IMR-90 (cell line): ENCODE data around the gene PLEKHD1. TPM values are rescaled to one million over a fixed set of nuclear protein-coding genes. Genes with fewer than 3 reads are reported as not detected.

ENCODE experiments used
- ATAC-seq: fragments of 200-7000 bp; cut with Tn5 transposase; 2 replicates; pipeline ENCODE4 v1.9.1; 2020; ENCODE audit warnings: low read depth, mild to moderate bottlenecking, moderate library complexity
- BruUV-seq: library from RNA; stranded (reverse); fragments of 400-500 nt; replicated peaks from 2 replicates; lab custom pipeline; 2021; lab: Mats Ljungman, UMichigan
- CTCF ChIA-PET: fragments of 300-600 bp; formaldehyde crosslinking; extraction: SDS; loops from one replicate; lab custom pipeline; 2021; ENCODE audit warnings: antibody characterized with exemption; lab: Yijun Ruan, JAX
- POLR2A ChIA-PET: fragments of 300-600 bp; sonication (Branson Sonifier 250); formaldehyde crosslinking; loops from one replicate; lab custom pipeline; 2022; ENCODE audit warnings: antibody characterized with exemption; ENCODE audit not compliant: unreplicated experiment; lab: Charles Lee
- DNase-seq: peaks from one replicate; pipeline ENCODE4 v3.0.0; 2013
- H2AFZ ChIP-seq: replicated peaks from 2 replicates; pipeline ENCODE3; 2013; ENCODE audit warnings: low read length, mild to moderate bottlenecking; ENCODE audit not compliant: poor library complexity
- H2AK5ac ChIP-seq: 2 replicates; pipeline ENCODE4 v1.6.1; 2013; ENCODE audit warnings: low read depth, low read length, inconsistent platforms
- H2AK9ac ChIP-seq: replicated peaks from 2 replicates; pipeline ENCODE3; 2013; ENCODE audit warnings: mild to moderate bottlenecking, low read depth, low read length, moderate library complexity; ENCODE audit not compliant: poor library complexity
- H2BK120ac ChIP-seq: 2 replicates; pipeline ENCODE4 v1.6.1; 2013; ENCODE audit warnings: low read depth, low read length, inconsistent platforms
- H2BK15ac ChIP-seq: 3 replicates; pipeline ENCODE4 v1.6.1; 2013; ENCODE audit warnings: low read depth, low read length, inconsistent platforms
- H2BK20ac ChIP-seq: 2 replicates; pipeline ENCODE4 v1.6.1; 2013; ENCODE audit warnings: low read depth, mild to moderate bottlenecking, inconsistent platforms, low read length, moderate library complexity
- H2BK5ac ChIP-seq: 2 replicates; pipeline ENCODE4 v1.6.1; 2013; ENCODE audit warnings: mild to moderate bottlenecking, low read depth, low read length, inconsistent platforms; ENCODE audit not compliant: poor library complexity, severe bottlenecking
- H3K14ac ChIP-seq: replicated peaks from 2 replicates; pipeline ENCODE4 v1.6.1; 2013; ENCODE audit warnings: low read depth, low read length, inconsistent platforms
- H3K18ac ChIP-seq: 2 replicates; pipeline ENCODE4 v1.6.1; 2013; ENCODE audit warnings: low read depth, low read length, control low read depth
- H3K23ac ChIP-seq: 2 replicates; pipeline ENCODE4 v1.6.1; 2013; ENCODE audit warnings: low read depth, low read length, inconsistent platforms
- H3K27ac ChIP-seq: 2 replicates; pipeline ENCODE4 v1.5.1; 2013; ENCODE audit warnings: mild to moderate bottlenecking, control low read depth, low read length; ENCODE audit not compliant: insufficient read depth
- H3K27me3 ChIP-seq: 2 replicates; pipeline ENCODE4 v1.6.1; 2013; ENCODE audit warnings: low read length; ENCODE audit not compliant: control insufficient read depth, insufficient read depth
- H3K36me3 ChIP-seq: 2 replicates; pipeline ENCODE4 v1.6.1; 2013; ENCODE audit warnings: low read length, mixed read lengths; ENCODE audit not compliant: control insufficient read depth, insufficient read depth
- H3K4ac ChIP-seq: 2 replicates; pipeline ENCODE4 v1.6.1; 2013; ENCODE audit warnings: low read depth, low read length, inconsistent platforms
- H3K4me1 ChIP-seq: 2 replicates; pipeline ENCODE4 v1.6.1; 2013; ENCODE audit warnings: low read length, mixed read lengths; ENCODE audit not compliant: control insufficient read depth, insufficient read depth
- H3K4me2 ChIP-seq: 2 replicates; pipeline ENCODE4 v1.6.1; 2013; ENCODE audit warnings: low read depth, mild to moderate bottlenecking, control low read depth, low read length, moderate library complexity
- H3K4me3 ChIP-seq: 2 replicates; pipeline ENCODE4 v1.5.1; 2013; ENCODE audit warnings: low read depth, mild to moderate bottlenecking, control low read depth, low read length, moderate library complexity; ENCODE audit not compliant: insufficient read depth
- H3K56ac ChIP-seq: 2 replicates; pipeline ENCODE4 v1.6.1; 2013; ENCODE audit warnings: low read length, inconsistent platforms; ENCODE audit not compliant: insufficient read depth; ENCODE audit errors: extremely low read depth
- H3K79me1 ChIP-seq, 2 experiments: 2 replicates each; pipeline ENCODE4 v1.6.1; 2013; ENCODE audit warnings: low read length in 2 of 2, inconsistent platforms in 1 of 2, low read depth in 1 of 2
- H3K9ac ChIP-seq: 2 replicates; pipeline ENCODE4 v1.6.1; 2013; ENCODE audit warnings: low read depth, low read length, control low read depth
- H3K9me1 ChIP-seq: 2 replicates; pipeline ENCODE4 v1.6.1; 2013; ENCODE audit warnings: low read length, inconsistent platforms; ENCODE audit not compliant: insufficient read depth
- H3K9me3 ChIP-seq: 2 replicates; pipeline ENCODE4 v1.6.1; 2013; ENCODE audit warnings: low read length; ENCODE audit not compliant: control insufficient read depth, insufficient read depth
- H4K20me1 ChIP-seq: 2 replicates; pipeline ENCODE4 v1.6.1; 2013; ENCODE audit warnings: low read length, inconsistent platforms; ENCODE audit not compliant: insufficient read depth
- H4K5ac ChIP-seq: 2 replicates; pipeline ENCODE4 v1.6.1; 2013; ENCODE audit warnings: mild to moderate bottlenecking, low read depth, low read length, control low read depth
- H4K8ac ChIP-seq, 2 experiments: 2 replicates each; pipeline ENCODE4 v1.6.1; 2013; ENCODE audit warnings: low read depth in 2 of 2, low read length in 2 of 2, control low read depth in 1 of 2, inconsistent platforms in 1 of 2
- H4K91ac ChIP-seq: 2 replicates; pipeline ENCODE4 v1.6.1; 2013; ENCODE audit warnings: low read depth, low read length, inconsistent platforms; ENCODE audit not compliant: insufficient read depth
- BHLHE40 ChIP-seq: fragments of 150-350 bp; IDR thresholded peaks from 2 replicates; pipeline ENCODE4 v1.6.1; 2016; ENCODE audit warnings: mild to moderate bottlenecking, low read depth, low read length
- CEBPB ChIP-seq: IDR thresholded peaks from 2 replicates; pipeline ENCODE4 v1.6.1; 2012; ENCODE audit warnings: low read depth, low read length, improper control_type of control experiment
- CHD1 ChIP-seq: IDR thresholded peaks from 2 replicates; pipeline ENCODE4 v1.6.1; 2012; ENCODE audit warnings: low read depth, low read length, improper control_type of control experiment
- CTCF ChIP-seq: conservative IDR thresholded peaks from 2 replicates; pipeline ENCODE4 v1.5.1; 2012; ENCODE audit warnings: mild to moderate bottlenecking, low read depth, low read length, improper control_type of control experiment
- FOS ChIP-seq: fragments of 150-350 bp; IDR thresholded peaks from 2 replicates; pipeline ENCODE4 v1.6.1; 2016; ENCODE audit warnings: low read depth, low read length
- MAFK ChIP-seq: IDR thresholded peaks from 2 replicates; pipeline ENCODE4 v1.6.1; 2012; ENCODE audit warnings: low read depth, low read length, improper control_type of control experiment
- MAZ ChIP-seq: IDR thresholded peaks from 2 replicates; pipeline ENCODE4 v1.6.1; 2012; ENCODE audit warnings: low read depth, mild to moderate bottlenecking, low read length, improper control_type of control experiment, moderate library complexity, borderline replicate concordance
- MXI1 ChIP-seq: IDR thresholded peaks from 2 replicates; pipeline ENCODE4 v1.6.1; 2012; ENCODE audit warnings: low read depth, mild to moderate bottlenecking, low read length, moderate library complexity, borderline replicate concordance
- NFE2L2 ChIP-seq: fragments of 150-350 bp; IDR thresholded peaks from 2 replicates; pipeline ENCODE4 v1.6.1; 2016; ENCODE audit warnings: low read depth, mild to moderate bottlenecking, low read length
- POLR2A ChIP-seq: IDR thresholded peaks from 2 replicates; pipeline ENCODE4 v1.6.1; 2012; ENCODE audit warnings: mild to moderate bottlenecking, low read depth, low read length
- RAD21 ChIP-seq: IDR thresholded peaks from 2 replicates; pipeline ENCODE4 v1.6.1; 2012; ENCODE audit warnings: low read length, improper control_type of control experiment
- RCOR1 ChIP-seq: IDR thresholded peaks from 2 replicates; pipeline ENCODE4 v1.6.1; 2012; ENCODE audit warnings: mild to moderate bottlenecking, low read length, improper control_type of control experiment; ENCODE audit not compliant: insufficient replicate concordance
- SMC3 ChIP-seq: fragments of 150-350 bp; IDR thresholded peaks from 2 replicates; pipeline ENCODE4 v1.6.1; 2016; ENCODE audit warnings: low read depth, mild to moderate bottlenecking, antibody characterized with exemption, low read length, moderate library complexity
- WGBS, 2 experiments: methylation state at CpG; one replicate each; pipeline versions ENCODE4 v1.1.5 to v1.1.7; 2013; ENCODE audit warnings: missing lambda C conversion rate in 2 of 2; ENCODE audit not compliant: insufficient read length in 1 of 2; ENCODE audit errors: extremely low coverage in 2 of 2; 5-methylcytosine and 5-hydroxymethylcytosine counted together
- dilution Hi-C: fragments of 300-500 bp; cut with HindIII; formaldehyde crosslinking; loops from one replicate; pipeline ENCODE4 v1.14.3; 2018; ENCODE audit warnings: low sequenced_read_pairs; ENCODE audit not compliant: unreplicated experiment
- in situ Hi-C: fragments of 300-500 bp; cut with MboI; formaldehyde crosslinking; loops from 3 replicates; pipeline ENCODE4 v1.14.3; 2019; ENCODE audit warnings: low sequenced_read_pairs, inconsistent platforms, mixed read lengths
- intact Hi-C: fragments of 100-400 bp; cut with micrococcal nuclease; formaldehyde crosslinking; loops from 2 replicates; pipeline ENCODE4 v1.10.0; 2022
- polyA plus RNA-seq, 3 experiments: library from polyadenylated mRNA; depleted of rRNA; stranded (reverse); fragments of >200 nt; gene quantifications; 2 replicates each; pipeline ENCODE4 v1.2.3, GENCODE V29; 2012; ENCODE audit warnings: low replicate concordance in 1 of 3
- total RNA-seq: library from RNA; depleted of rRNA; stranded (reverse); fragments of >200 nt; gene quantifications from 2 replicates; pipeline ENCODE4 v1.2.3, GENCODE V29; 2012
- TF ChIP-seq, protein P1 (sequence below): fragments of 150-350 bp; IDR thresholded peaks from 2 replicates; pipeline ENCODE4 v1.6.1; 2016; ENCODE audit warnings: low read depth, mild to moderate bottlenecking, low read length, moderate library complexity, borderline replicate concordance
- TF ChIP-seq, protein P2 (sequence below): fragments of 150-350 bp; IDR thresholded peaks from 2 replicates; pipeline ENCODE4 v1.6.1; 2017; ENCODE audit warnings: mild to moderate bottlenecking, antibody characterized with exemption, low read length, low read depth

PLEKHD1 gene
- total and polyA plus RNA-seq, 2 of the 4 experiments (the other 2 are of a cell fraction) = under 0.01 TPM; not detected in 1

DNA sequence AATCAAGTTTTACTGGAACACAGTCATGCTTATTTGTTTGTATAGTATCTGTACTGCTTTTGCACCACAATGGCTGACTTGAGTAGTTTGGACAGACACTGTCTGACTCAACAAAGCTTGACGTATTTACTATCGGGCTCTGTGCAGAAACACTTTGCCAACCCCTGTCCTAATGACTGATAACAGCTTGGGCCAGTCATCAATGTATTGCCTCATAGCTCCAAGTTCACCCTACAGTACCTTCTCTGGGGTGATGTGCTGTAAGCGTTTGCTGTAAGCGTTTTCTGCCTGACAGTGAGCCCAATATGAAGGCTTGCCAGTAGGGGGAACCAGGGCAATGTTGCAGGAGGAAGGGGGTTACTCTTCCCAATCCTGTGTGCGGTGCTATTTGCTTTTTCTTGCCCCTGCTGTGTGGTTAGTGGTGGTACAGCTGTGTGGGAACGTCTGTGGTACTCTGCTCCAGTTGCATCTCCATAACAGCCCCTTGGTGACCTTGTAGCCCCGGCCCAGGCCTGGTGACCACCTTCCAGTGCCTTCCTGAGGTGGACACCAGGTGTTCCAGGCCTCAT is 95.6 kb downstream of the PLEKHD1 start:
- Histone ChIP-seq H4K8ac (no peak overlapping the region), H2AK9ac (peak overlapping the region; percentile 45), H3K9me3 (no peaks in the 10 kb centered on the region), H3K56ac (no peak overlapping the region), H3K9me1 (0 out of 2 replicates have a peak, but pooled peaks cover 6% of the 10 kb centered on the region), H4K91ac (no peak overlapping the region), H3K14ac (no peak overlapping the region; the same call in 1 of the 2 replicates), H3K23ac (no peak overlapping the region), H4K20me1 (no peaks in the 10 kb centered on the region), H2BK15ac (no peak overlapping the region), H3K27ac (no peak overlapping the region), H4K5ac (no peak overlapping the region; the same call in 1 of the 2 replicates), H3K4me3 (no peak overlapping the region), H3K4ac (0 out of 2 replicates have a peak overlapping the region, but pooled peaks have one; percentile 27), H3K79me1 (no peaks in the 10 kb centered on the region), H3K4me2 (no peak overlapping the region), H3K4me1 (no peaks in the 10 kb centered on the region), H3K36me3 (no peaks in the 10 kb centered on the region), H2AFZ (peak overlapping the region; percentile 34), H3K27me3 (peaks cover 18% of the 10 kb centered on the region), H2AK5ac (0 out of 2 replicates have a peak overlapping the region, but pooled peaks have one; percentile 15), H3K9ac (no peak overlapping the region), H2BK120ac (no peak overlapping the region), H3K18ac (no peak overlapping the region; the same call in 1 of the 2 replicates), H2BK5ac (no peak overlapping the region), H2BK20ac (no peak overlapping the region)
- DNase-seq (peak; percentile 96), ATAC-seq (peak; percentile 87)
- dilution Hi-C loops (no loop called here), intact Hi-C loops (no loop called here), in situ Hi-C loops (loop anchor here (5.0 to 25.0 kb wide), 2 partner anchors 147 to 432 kb away; no protein-coding TSS in a partner anchor)
- 0% methylated on average over 2 of the region's 7 CpGs; no CpG with 5 or more reads in 1 of the 2 experiments for WGBS, 2 experiments
- no TSS peak for BruUV-seq
- ChIA-PET CTCF (interaction anchor here (0.9 to 2.3 kb wide), 6 partner anchors 10 to 151 kb away, joined by 3 to 8 read pairs (median 4); no protein-coding TSS in a partner anchor), POLR2A (no interaction called here)
- TF ChIP-seq SMC3 (peak; percentile 49), CTCF (peak; percentile 76), FOS (peak; percentile 95), POLR2A (no peak), NFE2L2 (no peak), MAZ (peak; percentile 64; the same call in 1 of the 2 replicates), RCOR1 (no peak), CHD1 (no peak), CEBPB (peak; percentile 99), MAFK (peak; percentile 32; the same call in 1 of the 2 replicates), RAD21 (peak; percentile 58), BHLHE40 (no peak; the same call in 1 of the 2 replicates), MXI1 (no peak)
- TF ChIP-seq, protein P1, sequence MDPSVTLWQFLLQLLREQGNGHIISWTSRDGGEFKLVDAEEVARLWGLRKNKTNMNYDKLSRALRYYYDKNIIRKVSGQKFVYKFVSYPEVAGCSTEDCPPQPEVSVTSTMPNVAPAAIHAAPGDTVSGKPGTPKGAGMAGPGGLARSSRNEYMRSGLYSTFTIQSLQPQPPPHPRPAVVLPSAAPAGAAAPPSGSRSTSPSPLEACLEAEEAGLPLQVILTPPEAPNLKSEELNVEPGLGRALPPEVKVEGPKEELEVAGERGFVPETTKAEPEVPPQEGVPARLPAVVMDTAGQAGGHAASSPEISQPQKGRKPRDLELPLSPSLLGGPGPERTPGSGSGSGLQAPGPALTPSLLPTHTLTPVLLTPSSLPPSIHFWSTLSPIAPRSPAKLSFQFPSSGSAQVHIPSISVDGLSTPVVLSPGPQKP = no peak
- TF ChIP-seq, protein P2, sequence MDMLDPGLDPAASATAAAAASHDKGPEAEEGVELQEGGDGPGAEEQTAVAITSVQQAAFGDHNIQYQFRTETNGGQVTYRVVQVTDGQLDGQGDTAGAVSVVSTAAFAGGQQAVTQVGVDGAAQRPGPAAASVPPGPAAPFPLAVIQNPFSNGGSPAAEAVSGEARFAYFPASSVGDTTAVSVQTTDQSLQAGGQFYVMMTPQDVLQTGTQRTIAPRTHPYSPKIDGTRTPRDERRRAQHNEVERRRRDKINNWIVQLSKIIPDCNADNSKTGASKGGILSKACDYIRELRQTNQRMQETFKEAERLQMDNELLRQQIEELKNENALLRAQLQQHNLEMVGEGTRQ = no peak
